Thyroid gland (tissue), 4 donors: ENCODE results near the gene UGP2.

ENCODE experiments used
- POLR2A ChIP-seq, 2 donors: fragments of 450-650 bp; IDR thresholded peaks; one replicate each; pipeline ENCODE4 v1.6.1; 2017; ENCODE audit warnings: antibody characterized with exemption in 2 of 2, mild to moderate bottlenecking in 2 of 2, moderate library complexity in 1 of 2
- TF ChIP-seq, protein P1 (sequence below), 6 experiments: fragments of 200-600 bp in 3 of 6; fragments of 450-650 bp in 3 of 6; sonication (generic) in 3 of 6; IDR thresholded peaks; one replicate each; pipeline ENCODE4 v1.5.1; 2016 to 2019; ENCODE audit warnings: antibody characterized with exemption in 6 of 6, mild to moderate bottlenecking in 2 of 6, inconsistent platforms in 1 of 6, moderate library complexity in 1 of 6

DNA sequence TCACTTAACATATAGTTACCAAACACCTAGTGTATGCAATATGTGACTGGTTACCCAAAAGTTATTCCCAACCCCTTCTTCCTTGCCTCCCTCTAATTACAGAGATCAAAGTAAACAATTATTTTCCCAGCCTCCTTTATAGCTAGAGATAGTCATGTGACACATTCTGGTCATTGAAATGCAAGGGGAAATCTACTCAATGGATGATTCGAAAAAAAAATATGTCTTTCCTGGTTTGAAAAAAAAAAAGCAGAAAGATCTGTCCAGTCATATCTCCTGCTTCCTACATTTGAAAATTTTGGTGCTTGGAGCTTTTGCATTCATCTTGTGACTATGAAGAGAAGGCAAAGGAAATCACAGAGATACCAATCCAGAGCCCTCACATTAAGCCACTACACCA, 27.6 kb upstream of the UGP2 start:
- TF ChIP-seq POLR2A (IDR thresholded peaks at IDR 0.05) = no peak
- TF ChIP-seq, protein P1, sequence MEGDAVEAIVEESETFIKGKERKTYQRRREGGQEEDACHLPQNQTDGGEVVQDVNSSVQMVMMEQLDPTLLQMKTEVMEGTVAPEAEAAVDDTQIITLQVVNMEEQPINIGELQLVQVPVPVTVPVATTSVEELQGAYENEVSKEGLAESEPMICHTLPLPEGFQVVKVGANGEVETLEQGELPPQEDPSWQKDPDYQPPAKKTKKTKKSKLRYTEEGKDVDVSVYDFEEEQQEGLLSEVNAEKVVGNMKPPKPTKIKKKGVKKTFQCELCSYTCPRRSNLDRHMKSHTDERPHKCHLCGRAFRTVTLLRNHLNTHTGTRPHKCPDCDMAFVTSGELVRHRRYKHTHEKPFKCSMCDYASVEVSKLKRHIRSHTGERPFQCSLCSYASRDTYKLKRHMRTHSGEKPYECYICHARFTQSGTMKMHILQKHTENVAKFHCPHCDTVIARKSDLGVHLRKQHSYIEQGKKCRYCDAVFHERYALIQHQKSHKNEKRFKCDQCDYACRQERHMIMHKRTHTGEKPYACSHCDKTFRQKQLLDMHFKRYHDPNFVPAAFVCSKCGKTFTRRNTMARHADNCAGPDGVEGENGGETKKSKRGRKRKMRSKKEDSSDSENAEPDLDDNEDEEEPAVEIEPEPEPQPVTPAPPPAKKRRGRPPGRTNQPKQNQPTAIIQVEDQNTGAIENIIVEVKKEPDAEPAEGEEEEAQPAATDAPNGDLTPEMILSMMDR (IDR thresholded peaks at IDR 0.05) = no peak
